H9 (cell line): ENCODE results near the gene ARL5A. TPM values are rescaled to one million over a fixed set of nuclear protein-coding genes. Genes with fewer than 3 reads are reported as not detected.

ENCODE experiments used
- DNase-seq: peaks from one replicate; pipeline ENCODE4 v3.0.0-alpha.2; 2017
- H2AFZ ChIP-seq: one replicate; pipeline ENCODE4 v1.6.1; 2013; ENCODE audit warnings: mild to moderate bottlenecking, low read length, control low read depth, moderate library complexity
- H2AK5ac ChIP-seq: 2 replicates; pipeline ENCODE4 v1.6.1; 2013; ENCODE audit warnings: low read length, control low read depth, mixed read lengths; ENCODE audit not compliant: insufficient read length
- H2BK120ac ChIP-seq: one replicate; pipeline ENCODE4 v1.6.1; 2013; ENCODE audit warnings: low read depth, mild to moderate bottlenecking, low read length, control low read depth, inconsistent platforms; ENCODE audit not compliant: poor library complexity, severe bottlenecking
- H2BK12ac ChIP-seq: 2 replicates; pipeline ENCODE4 v1.6.1; 2013; ENCODE audit warnings: low read length, control low read depth, mixed read lengths, low read depth; ENCODE audit not compliant: insufficient read length
- H2BK15ac ChIP-seq: 2 replicates; pipeline ENCODE4 v1.6.1; 2013; ENCODE audit warnings: low read depth, low read length, control low read depth
- H2BK20ac ChIP-seq: one replicate; pipeline ENCODE4 v1.6.1; 2013; ENCODE audit warnings: low read depth, mild to moderate bottlenecking, low read length, control low read depth, inconsistent platforms; ENCODE audit not compliant: poor library complexity, severe bottlenecking
- H2BK5ac ChIP-seq: 2 replicates; pipeline ENCODE4 v1.6.1; 2013; ENCODE audit warnings: low read length, control low read depth, mixed read lengths; ENCODE audit not compliant: insufficient read length
- H3K14ac ChIP-seq: 2 replicates; pipeline ENCODE4 v1.6.1; 2013; ENCODE audit warnings: low read length, control low read depth; ENCODE audit not compliant: insufficient read depth
- H3K18ac ChIP-seq: 2 replicates; pipeline ENCODE4 v1.6.1; 2013; ENCODE audit warnings: low read depth, mild to moderate bottlenecking, mixed read lengths, low read length, control low read depth; ENCODE audit not compliant: insufficient read length
- H3K23ac ChIP-seq: 2 replicates; pipeline ENCODE4 v1.6.1; 2013; ENCODE audit warnings: low read length, control low read depth, mixed read lengths, low read depth; ENCODE audit not compliant: insufficient read length
- H3K23me2 ChIP-seq: 2 replicates; pipeline ENCODE4 v1.6.1; 2013; ENCODE audit warnings: low read depth, mild to moderate bottlenecking, mixed read lengths, low read length, control low read depth; ENCODE audit not compliant: insufficient read length, poor library complexity, severe bottlenecking
- H3K27ac ChIP-seq: 2 replicates; pipeline ENCODE4 v1.5.1; 2013; ENCODE audit warnings: low read length, control low read depth, mixed read lengths, low read depth; ENCODE audit not compliant: insufficient read length
- H3K27me3 ChIP-seq: 2 replicates; pipeline ENCODE4 v1.6.1; 2013; ENCODE audit warnings: low read length, control low read depth, inconsistent platforms; ENCODE audit not compliant: insufficient read depth
- H3K4ac ChIP-seq: 2 replicates; pipeline ENCODE4 v1.6.1; 2013; ENCODE audit warnings: low read depth, mild to moderate bottlenecking, control low read depth, inconsistent platforms, low read length, moderate library complexity
- H3K4me1 ChIP-seq: 2 replicates; pipeline ENCODE4 v1.6.1; 2013; ENCODE audit warnings: low read length, control low read depth, inconsistent platforms; ENCODE audit not compliant: insufficient read depth
- H3K4me2 ChIP-seq: 2 replicates; pipeline ENCODE4 v1.6.1; 2013; ENCODE audit warnings: low read length, control low read depth, mixed read lengths; ENCODE audit not compliant: insufficient read length, insufficient read depth
- H3K56ac ChIP-seq: 2 replicates; pipeline ENCODE4 v1.6.1; 2013; ENCODE audit warnings: low read depth, mild to moderate bottlenecking, mixed read lengths, low read length, control low read depth; ENCODE audit not compliant: insufficient read length
- H3K79me1 ChIP-seq: 2 replicates; pipeline ENCODE4 v1.6.1; 2013; ENCODE audit warnings: low read depth, mild to moderate bottlenecking, moderate library complexity, low read length, control low read depth, inconsistent platforms; ENCODE audit not compliant: insufficient read depth, poor library complexity, severe bottlenecking
- H3K79me2 ChIP-seq: 2 replicates; pipeline ENCODE4 v1.6.1; 2013; ENCODE audit warnings: low read length, control low read depth, inconsistent platforms; ENCODE audit not compliant: insufficient read depth
- H3K9ac ChIP-seq: 2 replicates; pipeline ENCODE4 v1.6.1; 2013; ENCODE audit warnings: low read length, control low read depth, mixed read lengths; ENCODE audit not compliant: insufficient read length; ENCODE audit errors: extremely low read depth
- H3K9me3 ChIP-seq: one replicate; pipeline ENCODE4 v1.6.1; 2013; ENCODE audit warnings: low read depth, low read length, inconsistent platforms; ENCODE audit not compliant: control insufficient read depth
- H3T11ph ChIP-seq: one replicate; pipeline ENCODE4 v1.6.1; 2013; ENCODE audit warnings: mild to moderate bottlenecking, low read length, control low read depth, inconsistent platforms
- H4K20me1 ChIP-seq: one replicate; pipeline ENCODE4 v1.6.1; 2013; ENCODE audit not compliant: control insufficient read depth, insufficient read length, insufficient read depth
- H4K5ac ChIP-seq: 2 replicates; pipeline ENCODE4 v1.6.1; 2013; ENCODE audit warnings: low read depth, mild to moderate bottlenecking, mixed read lengths, low read length, control low read depth; ENCODE audit not compliant: insufficient read length
- H4K8ac ChIP-seq: replicated peaks from 2 replicates; pipeline ENCODE4 v1.6.1; 2013; ENCODE audit warnings: low read length, control low read depth, mixed read lengths, low read depth; ENCODE audit not compliant: insufficient read length
- H4K91ac ChIP-seq: 2 replicates; pipeline ENCODE4 v1.6.1; 2013; ENCODE audit warnings: low read depth, mild to moderate bottlenecking, moderate library complexity, mixed read lengths, low read length, control low read depth; ENCODE audit not compliant: insufficient read length
- H3K27ac Mint-ChIP-seq, 3 experiments: 2 replicates in 2 of 3; 3 replicates in 1 of 3; pipeline ENCODE4 v1.8.0; 2020 to 2021; ENCODE audit warnings: mixed read lengths in 3 of 3, mild to moderate bottlenecking in 1 of 3, moderate library complexity in 1 of 3
- H3K27me3 Mint-ChIP-seq: 2 replicates; pipeline ENCODE4 v1.8.0; 2021; ENCODE audit warnings: low read depth, mild to moderate bottlenecking, moderate library complexity, mixed read lengths
- H3K36me3 Mint-ChIP-seq, 3 experiments: 2 replicates in 2 of 3; 3 replicates in 1 of 3; pipeline ENCODE4 v1.8.0; 2020 to 2021; ENCODE audit warnings: low read depth in 3 of 3, mixed read lengths in 3 of 3; ENCODE audit not compliant: insufficient read depth in 1 of 3
- H3K4me1 Mint-ChIP-seq, 2 experiments: 2 replicates each; pipeline ENCODE4 v1.8.0; 2020; ENCODE audit warnings: mixed read lengths in 2 of 2
- H3K4me3 Mint-ChIP-seq, 2 experiments: 2 replicates in 1 of 2; 3 replicates in 1 of 2; pipeline ENCODE4 v1.8.0; 2020 to 2021; ENCODE audit warnings: mild to moderate bottlenecking in 2 of 2, mixed read lengths in 2 of 2, moderate library complexity in 1 of 2
- H3K9me3 Mint-ChIP-seq, 2 experiments: 2 replicates in 1 of 2; 3 replicates in 1 of 2; pipeline ENCODE4 v1.8.0; 2020; ENCODE audit warnings: mild to moderate bottlenecking in 2 of 2, mixed read lengths in 2 of 2, moderate library complexity in 1 of 2
- WGBS: extraction: QIAGEN DNeasy Blood & Tissue Kit; methylation state at CpG from one replicate; pipeline ENCODE4 v1.1.7; 2013; ENCODE audit warnings: missing lambda C conversion rate, low lambda C conversion rate, mixed read lengths; ENCODE audit not compliant: insufficient read length; ENCODE audit errors: extremely low coverage; 5-methylcytosine and 5-hydroxymethylcytosine counted together
- total RNA-seq: library from RNA; stranded (reverse); gene quantifications from 2 replicates; pipeline ENCODE4 v1.2.1, GENCODE V29; 2021
- TF ChIP-seq, protein P1 (sequence below): fragments of 200-600 bp; sonication (generic); conservative IDR thresholded peaks from 3 replicates; pipeline ENCODE4 v1.8.0; 2021; ENCODE audit warnings: antibody characterized with exemption, mild to moderate bottlenecking

ARL5A gene
- total RNA-seq, 1 experiment from 2014 or later = 66.7 TPM

DNA sequence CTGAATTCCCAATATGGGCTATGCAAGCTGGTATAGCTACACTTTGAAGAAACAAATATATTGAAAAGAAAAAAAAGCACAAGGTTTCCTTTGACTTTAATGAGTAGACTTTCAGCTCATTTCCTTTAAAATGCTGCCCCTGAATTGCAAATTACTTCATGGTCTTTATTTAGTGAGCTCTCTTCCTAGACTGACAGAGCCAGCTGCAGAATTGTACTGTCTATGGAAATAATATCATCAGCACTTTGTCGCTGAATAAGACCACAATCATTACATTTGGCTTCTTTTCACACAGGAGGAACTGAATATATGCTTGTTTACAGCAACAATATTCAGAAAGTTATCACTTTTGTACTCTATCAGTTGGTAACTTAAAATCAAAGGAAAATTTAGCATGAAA lies 41.7 kb downstream of the ARL5A start:
- no peak overlapping the region for H2BK15ac ChIP-seq
- H3K9ac ChIP-seq = no peak overlapping the region
- H2BK5ac ChIP-seq = no peak overlapping the region
- H3K9me3 ChIP-seq = no peaks in the 10 kb centered on the region
- no peak overlapping the region for H2AK5ac ChIP-seq
- H3K79me2 ChIP-seq = no peaks in the 10 kb centered on the region
- no peak overlapping the region for H3K18ac ChIP-seq
- Mint-ChIP-seq H3K36me3 (peaks cover 2 to 12% (median 5%) of the 10 kb centered on the region in 3 experiments; a peak in 5 of 7 replicates), H3K9me3 (no peaks in the 10 kb centered on the region), H3K4me1 (peaks cover 0 to 5% of the 10 kb centered on the region in 2 experiments; a peak in 3 of 4 replicates), H3K4me3 (no peak overlapping the region), H3K27ac (no peak overlapping the region), H3K27me3 (no peaks in the 10 kb centered on the region)
- H2AFZ ChIP-seq = no peak overlapping the region
- no peak overlapping the region for H2BK12ac ChIP-seq
- H3K4ac ChIP-seq = no peak overlapping the region
- H3K23ac ChIP-seq = no peak overlapping the region
- no peaks in the 10 kb centered on the region for H3K23me2 ChIP-seq
- no peak overlapping the region for H3T11ph ChIP-seq
- H3K4me1 ChIP-seq = no peaks in the 10 kb centered on the region
- H3K79me1 ChIP-seq = no peaks in the 10 kb centered on the region
- H3K27ac ChIP-seq = no peak overlapping the region
- H4K5ac ChIP-seq = no peak overlapping the region
- WGBS = no CpG with 5 or more reads among the region's 1 CpG
- TF ChIP-seq, protein P1, sequence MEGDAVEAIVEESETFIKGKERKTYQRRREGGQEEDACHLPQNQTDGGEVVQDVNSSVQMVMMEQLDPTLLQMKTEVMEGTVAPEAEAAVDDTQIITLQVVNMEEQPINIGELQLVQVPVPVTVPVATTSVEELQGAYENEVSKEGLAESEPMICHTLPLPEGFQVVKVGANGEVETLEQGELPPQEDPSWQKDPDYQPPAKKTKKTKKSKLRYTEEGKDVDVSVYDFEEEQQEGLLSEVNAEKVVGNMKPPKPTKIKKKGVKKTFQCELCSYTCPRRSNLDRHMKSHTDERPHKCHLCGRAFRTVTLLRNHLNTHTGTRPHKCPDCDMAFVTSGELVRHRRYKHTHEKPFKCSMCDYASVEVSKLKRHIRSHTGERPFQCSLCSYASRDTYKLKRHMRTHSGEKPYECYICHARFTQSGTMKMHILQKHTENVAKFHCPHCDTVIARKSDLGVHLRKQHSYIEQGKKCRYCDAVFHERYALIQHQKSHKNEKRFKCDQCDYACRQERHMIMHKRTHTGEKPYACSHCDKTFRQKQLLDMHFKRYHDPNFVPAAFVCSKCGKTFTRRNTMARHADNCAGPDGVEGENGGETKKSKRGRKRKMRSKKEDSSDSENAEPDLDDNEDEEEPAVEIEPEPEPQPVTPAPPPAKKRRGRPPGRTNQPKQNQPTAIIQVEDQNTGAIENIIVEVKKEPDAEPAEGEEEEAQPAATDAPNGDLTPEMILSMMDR = no peak
- H4K8ac ChIP-seq = no peak overlapping the region
- H2BK20ac ChIP-seq = no peak overlapping the region
- H3K56ac ChIP-seq = no peak overlapping the region
- no peak overlapping the region for H3K4me2 ChIP-seq
- no peaks in the 10 kb centered on the region for H4K20me1 ChIP-seq
- H2BK120ac ChIP-seq = no peak overlapping the region
- H3K27me3 ChIP-seq = no peaks in the 10 kb centered on the region
- H3K14ac ChIP-seq = no peak overlapping the region
- DNase-seq = no peak
- H4K91ac ChIP-seq = no peak overlapping the region
